C4-2B (cell line): ENCODE measurements around the gene FNIP2.
"Not testable (repeated sequence)": the region's sequence is repeated elsewhere in the genome, so short reads cannot be mapped to it uniquely, and the experiment has no call there.

Experiments
- H3K27ac ChIP-seq: fragments of 450-650 bp; 2 replicates; pipeline ENCODE4 v1.5.1; 2017
- CTCF ChIP-seq: fragments of 450-650 bp; conservative IDR thresholded peaks from 2 replicates; pipeline ENCODE4 v1.5.1; 2017; ENCODE audit warnings: mild to moderate bottlenecking
- ZFX ChIP-seq: fragments of 450-650 bp; IDR thresholded peaks from 2 replicates; pipeline ENCODE4 v1.6.1; 2017

FNIP2 gene

GRCh38 chr4:158756588-158756987 is 12.2 kb upstream of the FNIP2 start:
- H3K27ac ChIP-seq: no peak overlapping the region
- no peak for TF ChIP-seq ZFX
- TF ChIP-seq CTCF: no peak

- no peak for TF ChIP-seq CTCF
- TF ChIP-seq ZFX: no peak
- H3K27ac ChIP-seq: no peak overlapping the region
These were observed 10.7 kb upstream of the FNIP2 start for GRCh38 chr4:158758142-158758541.

GRCh38 chr4:158758703-158759102 is 10.1 kb upstream of the FNIP2 start:
- TF ChIP-seq CTCF (no peak), ZFX (no peak)
- H3K27ac ChIP-seq: no peak overlapping the region

- H3K27ac ChIP-seq: not testable (repeated sequence)
These were observed 9.3 kb upstream of the FNIP2 start for GRCh38 chr4:158759539-158759938.

GRCh38 chr4:158760866-158761265 is 8.0 kb upstream of the FNIP2 start:
- no peak for TF ChIP-seq CTCF
- TF ChIP-seq ZFX: no peak
- no peak overlapping the region for H3K27ac ChIP-seq

- H3K27ac ChIP-seq: no peak overlapping the region
- TF ChIP-seq ZFX: no peak
These were observed 6.3 kb upstream of the FNIP2 start for GRCh38 chr4:158762553-158762952.

GRCh38 chr4:158763462-158763861 is 5.4 kb upstream of the FNIP2 start:
- no peak overlapping the region for H3K27ac ChIP-seq
- no peak for TF ChIP-seq ZFX
- no peak for TF ChIP-seq CTCF

- no peak for TF ChIP-seq ZFX
- TF ChIP-seq CTCF: no peak
- H3K27ac ChIP-seq: no peak overlapping the region
These were observed 2.3 kb upstream of the FNIP2 start for GRCh38 chr4:158766434-158767044.

- no peak overlapping the region for H3K27ac ChIP-seq
- TF ChIP-seq CTCF (no peak), ZFX (no peak)
These were observed 1.4 kb upstream of the FNIP2 start for GRCh38 chr4:158767451-158767850.
